Measurements from ENCODE around the gene DNASE1L1.

- no peak for TF ChIP-seq CTCF (IDR thresholded peaks at IDR 0.05)
- no peak for TF ChIP-seq EZH2 (IDR thresholded peaks at IDR 0.05)
- no peak for TF ChIP-seq EZH2phosphoT487 (IDR thresholded peaks at IDR 0.05)
Observed at GRCh38 chrX:154379569-154379951, 29.5 kb downstream of the DNASE1L1 start.
